A673 (cell line): ENCODE data around the gene PHACTR2.

Experiments used
- EZH2 ChIP-seq: fragments of 200-600 bp; sonication (generic); IDR thresholded peaks from 2 replicates; pipeline ENCODE4 v1.6.1; 2017; ENCODE audit warnings: borderline replicate concordance, low read depth, mild to moderate bottlenecking, mixed read lengths, antibody characterized with exemption, low read length; ENCODE audit not compliant: poor library complexity, severe bottlenecking
- TF ChIP-seq, protein P1 (sequence below): fragments of 300-800, 200-600 bp; sonication (generic); conservative IDR thresholded peaks from 2 replicates; pipeline ENCODE4 v1.5.1; 2017; ENCODE audit warnings: low read depth, mild to moderate bottlenecking, antibody characterized with exemption, low read length, moderate library complexity, mixed read lengths

- TF ChIP-seq, protein P1, sequence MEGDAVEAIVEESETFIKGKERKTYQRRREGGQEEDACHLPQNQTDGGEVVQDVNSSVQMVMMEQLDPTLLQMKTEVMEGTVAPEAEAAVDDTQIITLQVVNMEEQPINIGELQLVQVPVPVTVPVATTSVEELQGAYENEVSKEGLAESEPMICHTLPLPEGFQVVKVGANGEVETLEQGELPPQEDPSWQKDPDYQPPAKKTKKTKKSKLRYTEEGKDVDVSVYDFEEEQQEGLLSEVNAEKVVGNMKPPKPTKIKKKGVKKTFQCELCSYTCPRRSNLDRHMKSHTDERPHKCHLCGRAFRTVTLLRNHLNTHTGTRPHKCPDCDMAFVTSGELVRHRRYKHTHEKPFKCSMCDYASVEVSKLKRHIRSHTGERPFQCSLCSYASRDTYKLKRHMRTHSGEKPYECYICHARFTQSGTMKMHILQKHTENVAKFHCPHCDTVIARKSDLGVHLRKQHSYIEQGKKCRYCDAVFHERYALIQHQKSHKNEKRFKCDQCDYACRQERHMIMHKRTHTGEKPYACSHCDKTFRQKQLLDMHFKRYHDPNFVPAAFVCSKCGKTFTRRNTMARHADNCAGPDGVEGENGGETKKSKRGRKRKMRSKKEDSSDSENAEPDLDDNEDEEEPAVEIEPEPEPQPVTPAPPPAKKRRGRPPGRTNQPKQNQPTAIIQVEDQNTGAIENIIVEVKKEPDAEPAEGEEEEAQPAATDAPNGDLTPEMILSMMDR, result no peak
- no peak for TF ChIP-seq EZH2
Observed at GRCh38 chr6:143811501-143812157, 133.9 kb downstream of the PHACTR2 start.
